HCT116 (cell line): ENCODE results near the gene FAM221B. TPM values are rescaled to one million over a fixed set of nuclear protein-coding genes. Genes with fewer than 3 reads are reported as not detected.

Experiments
- ATAC-seq: fragments of 200-7000 bp; cut with Tn5 transposase; 2 replicates; pipeline ENCODE4 v1.9.1; 2020; ENCODE audit warnings: mild to moderate bottlenecking, moderate library complexity
- BruUV-seq: library from RNA; stranded (reverse); fragments of 400-500 nt; replicated peaks from 2 replicates; lab custom pipeline; 2021; lab: Mats Ljungman, UMichigan
- CTCF ChIA-PET: fragments of 300-600 bp; sonication (Branson Sonifier 250); formaldehyde crosslinking; loops from one replicate; lab custom pipeline; 2021; ENCODE audit warnings: antibody characterized with exemption; lab: Charles Lee
- POLR2A ChIA-PET: fragments of 300-600, 350-600 bp; sonication (Branson Sonifier 250); formaldehyde crosslinking; loops from one replicate; lab custom pipeline; 2021; ENCODE audit warnings: antibody characterized with exemption; lab: Charles Lee
- RAD21 ChIA-PET, 2 experiments: fragments of 300-600 bp; sonication (Branson Sonifier 250); formaldehyde crosslinking; loops; one replicate each; lab custom pipeline; 2023; ENCODE audit warnings: low total read pairs in 2 of 2; ENCODE audit not compliant: uncharacterized antibody in 2 of 2, unreplicated experiment in 2 of 2, low non-redundant PET in 1 of 2; lab: Charles Lee
- DNase-seq: peaks from one replicate; pipeline ENCODE4 v3.0.0-alpha.2; 2010; ENCODE audit warnings: low read depth, low spot score
- H2AFZ ChIP-seq: fragments of 200-600 bp; shearing (Covaris generic), sonication (generic); 2 replicates; pipeline ENCODE4 v1.6.1; 2017; ENCODE audit warnings: low read depth, mixed run types, mixed read lengths, antibody characterized with exemption, low read length; ENCODE audit not compliant: poor library complexity, severe bottlenecking
- H3K27ac ChIP-seq: 2 replicates; pipeline ENCODE4 v1.5.1; 2012; ENCODE audit warnings: low read depth, low read length
- H3K27me3 ChIP-seq: fragments of 200-600 bp; sonication (generic); 2 replicates; pipeline ENCODE4 v1.6.1; 2016; ENCODE audit warnings: mixed run types, low read length, mixed read lengths; ENCODE audit not compliant: insufficient read depth
- H3K36me3 ChIP-seq, 2 experiments: fragments of 200-500 bp in 1 of 2; fragments of 200-600 bp in 1 of 2; sonication (Bioruptor generic) in 1 of 2; sonication (generic) in 1 of 2; 2 replicates each; pipeline versions ENCODE4 v1.5.1 to v1.6.1; 2014 to 2016; ENCODE audit warnings: low read length in 2 of 2, inconsistent platforms in 1 of 2, mixed read lengths in 1 of 2, mixed run types in 1 of 2; ENCODE audit not compliant: insufficient read depth in 2 of 2, control insufficient read depth in 1 of 2
- H3K4me1 ChIP-seq, 2 experiments: fragments of 200-600 bp in 1 of 2; sonication (generic) in 1 of 2; 2 replicates each; pipeline versions ENCODE4 v1.5.1 to v1.6.1; 2012 to 2017; ENCODE audit warnings: low read length in 2 of 2, inconsistent platforms in 1 of 2, mild to moderate bottlenecking in 1 of 2, mixed read lengths in 1 of 2, mixed run types in 1 of 2, moderate library complexity in 1 of 2; ENCODE audit not compliant: insufficient read depth in 2 of 2, control insufficient read depth in 1 of 2
- H3K4me2 ChIP-seq: fragments of 200-600 bp; sonication (generic); 2 replicates; pipeline ENCODE4 v1.6.1; 2017; ENCODE audit warnings: mixed run types, low read length, mixed read lengths
- H3K4me3 ChIP-seq, 2 experiments: fragments of 200-600 bp in 1 of 2; sonication (generic) in 1 of 2; replicated peaks in 1 of 2; 2 replicates each; pipeline ENCODE4 v1.5.1; 2011 to 2016; ENCODE audit warnings: low read length in 2 of 2, control low read depth in 1 of 2, low read depth in 1 of 2, mild to moderate bottlenecking in 1 of 2, mixed read lengths in 1 of 2, mixed run types in 1 of 2
- H3K79me2 ChIP-seq: fragments of 200-600 bp; sonication (generic); 2 replicates; pipeline ENCODE4 v1.6.1; 2017; ENCODE audit warnings: mild to moderate bottlenecking, mixed run types, low read length, moderate library complexity, mixed read lengths; ENCODE audit not compliant: insufficient read depth
- H3K9ac ChIP-seq: fragments of 200-600 bp; sonication (generic); 2 replicates; pipeline ENCODE4 v1.6.1; 2016; ENCODE audit warnings: low read length, mixed read lengths
- H3K9me2 ChIP-seq: fragments of 200-600 bp; sonication (generic), shearing (Covaris generic); 2 replicates; pipeline ENCODE4 v1.6.1; 2017; ENCODE audit warnings: mixed run types, mild to moderate bottlenecking, moderate library complexity; ENCODE audit not compliant: insufficient read depth
- H3K9me3 ChIP-seq, 2 experiments: fragments of 200-500 bp in 1 of 2; fragments of 200-600 bp in 1 of 2; sonication (Bioruptor generic) in 1 of 2; sonication (generic) in 1 of 2; 2 replicates each; pipeline ENCODE4 v1.6.1; 2014 to 2017; ENCODE audit warnings: low read length in 2 of 2, mixed read lengths in 2 of 2, inconsistent platforms in 1 of 2, low read depth in 1 of 2, mild to moderate bottlenecking in 1 of 2, mixed run types in 1 of 2, moderate library complexity in 1 of 2; ENCODE audit not compliant: control insufficient read depth in 1 of 2, insufficient read depth in 1 of 2
- H4K20me1 ChIP-seq: fragments of 200-600 bp; sonication (generic), shearing (Covaris generic); 2 replicates; pipeline ENCODE4 v1.6.1; 2017; ENCODE audit warnings: mixed run types, mild to moderate bottlenecking, moderate library complexity; ENCODE audit not compliant: insufficient read depth
- CBX3 ChIP-seq: IDR thresholded peaks from 2 replicates; pipeline ENCODE4 v1.6.1; 2012; ENCODE audit warnings: low read depth
- EGR1 ChIP-seq: IDR thresholded peaks from 2 replicates; pipeline ENCODE4 v1.6.1; 2012; ENCODE audit warnings: low read depth
- ELF1 ChIP-seq: IDR thresholded peaks from 2 replicates; pipeline ENCODE4 v1.6.1; 2012; ENCODE audit warnings: low read depth, borderline replicate concordance
- EZH2 ChIP-seq: fragments of 200-600 bp; sonication (generic); IDR thresholded peaks from 2 replicates; pipeline ENCODE4 v1.6.1; 2017; ENCODE audit warnings: antibody characterized with exemption, mixed run types
- EZH2phosphoT487 ChIP-seq: fragments of 200-600 bp; IDR thresholded peaks from 2 replicates; pipeline ENCODE4 v1.6.1; 2018; ENCODE audit warnings: antibody characterized with exemption, borderline replicate concordance
- FOSL1 ChIP-seq: IDR thresholded peaks from 2 replicates; pipeline ENCODE4 v1.6.1; 2012; ENCODE audit warnings: low read depth
- JUND ChIP-seq: IDR thresholded peaks from 2 replicates; pipeline ENCODE4 v1.6.1; 2012
- POLR2A ChIP-seq: IDR thresholded peaks from 2 replicates; pipeline ENCODE4 v1.7.0; 2011; ENCODE audit warnings: borderline replicate concordance; ENCODE audit not compliant: insufficient read depth, insufficient read length; ENCODE audit errors: extremely low read depth
- POLR2AphosphoS5 ChIP-seq: IDR thresholded peaks from 2 replicates; pipeline ENCODE4 v1.6.1; 2011; ENCODE audit warnings: mild to moderate bottlenecking, low read depth, low read length, moderate library complexity
- RAD21 ChIP-seq: IDR thresholded peaks from 2 replicates; pipeline ENCODE4 v1.6.1; 2012; ENCODE audit warnings: low read depth, mild to moderate bottlenecking
- SIN3A ChIP-seq: IDR thresholded peaks from 2 replicates; pipeline ENCODE4 v1.6.1; 2012; ENCODE audit warnings: low read depth
- SP1 ChIP-seq: IDR thresholded peaks from 2 replicates; pipeline ENCODE4 v1.6.1; 2012; ENCODE audit warnings: low read depth
- SRF ChIP-seq: IDR thresholded peaks from 2 replicates; pipeline ENCODE4 v1.6.1; 2012; ENCODE audit warnings: low read depth
- ZFX ChIP-seq: fragments of 450-650 bp; IDR thresholded peaks from 2 replicates; pipeline ENCODE4 v1.6.1; 2017
- intact Hi-C: fragments of 100-400 bp; cut with micrococcal nuclease; formaldehyde crosslinking; loops from 2 replicates; pipeline ENCODE4 v1.10.0; 2022
- total RNA-seq: library from RNA; stranded (reverse); gene quantifications from one replicate; pipeline ENCODE4 v1.2.1, GENCODE V29; 2021; ENCODE audit not compliant: unreplicated experiment
- TF ChIP-seq, protein P1 (sequence below), 3 experiments: fragments of 200-600 bp in 1 of 3; sonication (generic) in 1 of 3; IDR thresholded peaks in 2 of 3; conservative IDR thresholded peaks in 1 of 3; 2 replicates each; pipeline ENCODE4 v1.5.1; 2012 to 2017; ENCODE audit warnings: low read depth in 2 of 3, low read length in 2 of 3, antibody characterized with exemption in 1 of 3, borderline replicate concordance in 1 of 3, control low read depth in 1 of 3, mild to moderate bottlenecking in 1 of 3, mixed read lengths in 1 of 3, mixed run types in 1 of 3, moderate library complexity in 1 of 3; ENCODE audit not compliant: insufficient read depth in 1 of 3
- TF ChIP-seq, protein P2 (sequence below): IDR thresholded peaks from 2 replicates; pipeline ENCODE4 v1.6.1; 2012
- TF ChIP-seq, protein P3 (sequence below): IDR thresholded peaks from 2 replicates; pipeline ENCODE4 v1.6.1; 2012
- TF ChIP-seq, protein P4 (sequence below): IDR thresholded peaks from 2 replicates; pipeline ENCODE4 v1.6.1; 2012; ENCODE audit warnings: low read depth

FAM221B gene
- total RNA-seq, 1 experiment from 2014 or later = not detected

DNA sequence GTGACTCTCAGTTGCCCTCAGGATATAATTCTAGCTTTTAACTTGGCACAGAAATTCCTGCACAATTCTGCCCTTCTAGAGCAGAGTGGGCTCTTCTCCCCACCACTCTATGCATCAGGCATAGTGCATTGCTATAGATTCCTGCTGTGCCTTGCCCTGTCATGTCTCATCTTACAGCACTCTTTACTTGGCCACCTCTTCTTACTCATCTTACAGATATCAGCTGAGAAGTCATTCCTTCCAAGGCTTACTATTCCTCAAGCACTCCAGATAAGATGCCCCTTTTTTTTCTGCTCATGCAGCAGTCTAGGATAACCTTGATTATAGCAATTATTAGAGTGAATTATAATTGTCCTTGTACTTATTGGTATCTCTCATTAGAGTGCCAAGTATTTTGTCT, 5.6 kb downstream of the FAM221B start:
- CTCF ChIA-PET = no interaction called here
- H3K4me3 ChIP-seq = no peak overlapping the region
- POLR2A ChIA-PET = no interaction called here

More for the DNA sequence above, 5.6 kb downstream of the FAM221B start:
- Histone ChIP-seq H3K9me3 (no peaks in the 10 kb centered on the region), H3K27ac (no peak overlapping the region), H2AFZ (no peak overlapping the region)
- DNase-seq = no peak
- intact Hi-C loops = no loop called here
- TF ChIP-seq, protein P1, sequence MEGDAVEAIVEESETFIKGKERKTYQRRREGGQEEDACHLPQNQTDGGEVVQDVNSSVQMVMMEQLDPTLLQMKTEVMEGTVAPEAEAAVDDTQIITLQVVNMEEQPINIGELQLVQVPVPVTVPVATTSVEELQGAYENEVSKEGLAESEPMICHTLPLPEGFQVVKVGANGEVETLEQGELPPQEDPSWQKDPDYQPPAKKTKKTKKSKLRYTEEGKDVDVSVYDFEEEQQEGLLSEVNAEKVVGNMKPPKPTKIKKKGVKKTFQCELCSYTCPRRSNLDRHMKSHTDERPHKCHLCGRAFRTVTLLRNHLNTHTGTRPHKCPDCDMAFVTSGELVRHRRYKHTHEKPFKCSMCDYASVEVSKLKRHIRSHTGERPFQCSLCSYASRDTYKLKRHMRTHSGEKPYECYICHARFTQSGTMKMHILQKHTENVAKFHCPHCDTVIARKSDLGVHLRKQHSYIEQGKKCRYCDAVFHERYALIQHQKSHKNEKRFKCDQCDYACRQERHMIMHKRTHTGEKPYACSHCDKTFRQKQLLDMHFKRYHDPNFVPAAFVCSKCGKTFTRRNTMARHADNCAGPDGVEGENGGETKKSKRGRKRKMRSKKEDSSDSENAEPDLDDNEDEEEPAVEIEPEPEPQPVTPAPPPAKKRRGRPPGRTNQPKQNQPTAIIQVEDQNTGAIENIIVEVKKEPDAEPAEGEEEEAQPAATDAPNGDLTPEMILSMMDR (IDR thresholded peaks at IDR 0.05 in 2 of 3, conservative IDR thresholded peaks at IDR 0.05 in 1 of 3; ENCODE audit: borderline replicate concordance in 1 of 3, insufficient read depth in 1 of 3, low read depth in 2 of 3, low read length in 2 of 3) = no peak
- TF ChIP-seq EGR1 (no peak), EZH2 (no peak), POLR2A (no peak), EZH2phosphoT487 (no peak), CBX3 (no peak), POLR2AphosphoS5 (no peak), ZFX (no peak), SRF (no peak), SP1 (no peak), FOSL1 (no peak), RAD21 (no peak), ELF1 (no peak), SIN3A (no peak), JUND (no peak)
- TF ChIP-seq, protein P2, sequence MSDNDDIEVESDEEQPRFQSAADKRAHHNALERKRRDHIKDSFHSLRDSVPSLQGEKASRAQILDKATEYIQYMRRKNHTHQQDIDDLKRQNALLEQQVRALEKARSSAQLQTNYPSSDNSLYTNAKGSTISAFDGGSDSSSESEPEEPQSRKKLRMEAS = no peak
- TF ChIP-seq, protein P3, sequence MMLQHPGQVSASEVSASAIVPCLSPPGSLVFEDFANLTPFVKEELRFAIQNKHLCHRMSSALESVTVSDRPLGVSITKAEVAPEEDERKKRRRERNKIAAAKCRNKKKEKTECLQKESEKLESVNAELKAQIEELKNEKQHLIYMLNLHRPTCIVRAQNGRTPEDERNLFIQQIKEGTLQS = no peak
- TF ChIP-seq, protein P4, sequence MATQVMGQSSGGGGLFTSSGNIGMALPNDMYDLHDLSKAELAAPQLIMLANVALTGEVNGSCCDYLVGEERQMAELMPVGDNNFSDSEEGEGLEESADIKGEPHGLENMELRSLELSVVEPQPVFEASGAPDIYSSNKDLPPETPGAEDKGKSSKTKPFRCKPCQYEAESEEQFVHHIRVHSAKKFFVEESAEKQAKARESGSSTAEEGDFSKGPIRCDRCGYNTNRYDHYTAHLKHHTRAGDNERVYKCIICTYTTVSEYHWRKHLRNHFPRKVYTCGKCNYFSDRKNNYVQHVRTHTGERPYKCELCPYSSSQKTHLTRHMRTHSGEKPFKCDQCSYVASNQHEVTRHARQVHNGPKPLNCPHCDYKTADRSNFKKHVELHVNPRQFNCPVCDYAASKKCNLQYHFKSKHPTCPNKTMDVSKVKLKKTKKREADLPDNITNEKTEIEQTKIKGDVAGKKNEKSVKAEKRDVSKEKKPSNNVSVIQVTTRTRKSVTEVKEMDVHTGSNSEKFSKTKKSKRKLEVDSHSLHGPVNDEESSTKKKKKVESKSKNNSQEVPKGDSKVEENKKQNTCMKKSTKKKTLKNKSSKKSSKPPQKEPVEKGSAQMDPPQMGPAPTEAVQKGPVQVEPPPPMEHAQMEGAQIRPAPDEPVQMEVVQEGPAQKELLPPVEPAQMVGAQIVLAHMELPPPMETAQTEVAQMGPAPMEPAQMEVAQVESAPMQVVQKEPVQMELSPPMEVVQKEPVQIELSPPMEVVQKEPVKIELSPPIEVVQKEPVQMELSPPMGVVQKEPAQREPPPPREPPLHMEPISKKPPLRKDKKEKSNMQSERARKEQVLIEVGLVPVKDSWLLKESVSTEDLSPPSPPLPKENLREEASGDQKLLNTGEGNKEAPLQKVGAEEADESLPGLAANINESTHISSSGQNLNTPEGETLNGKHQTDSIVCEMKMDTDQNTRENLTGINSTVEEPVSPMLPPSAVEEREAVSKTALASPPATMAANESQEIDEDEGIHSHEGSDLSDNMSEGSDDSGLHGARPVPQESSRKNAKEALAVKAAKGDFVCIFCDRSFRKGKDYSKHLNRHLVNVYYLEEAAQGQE = no peak
- TF ChIP-seq, all 23 proteins: peak for 0
- BruUV-seq = no TSS peak
- no peaks in the 10 kb centered on the region for H3K27me3 ChIP-seq
- H3K4me1 ChIP-seq = peaks cover 0 to 6% of the 10 kb centered on the region in 2 experiments; a peak in 2 of 4 replicates
- no peaks in the 10 kb centered on the region for H3K79me2 ChIP-seq
- no peaks in the 10 kb centered on the region for H3K9me2 ChIP-seq
- RAD21 ChIA-PET = no interaction called here
- no peak overlapping the region for H3K9ac ChIP-seq
- no peak overlapping the region for H3K4me2 ChIP-seq
- H4K20me1 ChIP-seq = no peaks in the 10 kb centered on the region
- no peak for ATAC-seq
- no peaks in the 10 kb centered on the region for H3K36me3 ChIP-seq
